Astrocyte of the spinal cord (primary cell): Measurements from ENCODE around the gene RNF113B.

Source experiments
- DNase-seq: peaks from one replicate; pipeline ENCODE4 v3.0.0; 2011; ENCODE audit warnings: low read depth, low spot score
- H3K4me3 ChIP-seq: 2 replicates; pipeline ENCODE4 v1.5.1; 2011; ENCODE audit warnings: low read depth, mild to moderate bottlenecking, low read length, moderate library complexity
- in situ Hi-C: cut with HindIII; loops from 2 replicates; pipeline ENCODE4 v1.10.0; 2017; ENCODE audit warnings: low sequenced_read_pairs
- TF ChIP-seq, protein P1 (sequence below): IDR thresholded peaks from 2 replicates; pipeline ENCODE4 v1.5.1; 2012; ENCODE audit warnings: low read depth, mild to moderate bottlenecking, low read length, inconsistent platforms

RNF113B gene

DNA sequence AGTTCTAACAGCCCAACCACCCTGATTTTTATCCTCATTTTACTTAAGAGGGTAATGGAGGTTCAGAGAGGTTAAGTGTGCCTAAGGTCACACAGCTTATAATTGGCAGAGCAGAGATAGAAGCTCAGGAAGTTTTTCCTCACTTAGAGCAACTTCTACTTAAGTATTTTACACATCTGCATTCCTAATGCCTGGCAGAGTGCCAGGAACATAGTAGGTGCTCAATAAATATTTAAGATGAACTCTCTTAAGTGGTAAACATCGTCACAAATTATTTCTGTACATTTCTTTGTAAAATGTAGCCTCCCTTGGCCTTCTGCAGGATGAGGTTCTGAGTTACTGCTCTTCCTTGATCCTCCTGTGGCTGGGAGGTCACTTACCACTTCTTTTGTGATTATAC lies 19.5 kb downstream of the RNF113B start:
- DNase-seq: no peak
- in situ Hi-C loops: no loop called here
- no peak overlapping the region for H3K4me3 ChIP-seq
- TF ChIP-seq, protein P1, sequence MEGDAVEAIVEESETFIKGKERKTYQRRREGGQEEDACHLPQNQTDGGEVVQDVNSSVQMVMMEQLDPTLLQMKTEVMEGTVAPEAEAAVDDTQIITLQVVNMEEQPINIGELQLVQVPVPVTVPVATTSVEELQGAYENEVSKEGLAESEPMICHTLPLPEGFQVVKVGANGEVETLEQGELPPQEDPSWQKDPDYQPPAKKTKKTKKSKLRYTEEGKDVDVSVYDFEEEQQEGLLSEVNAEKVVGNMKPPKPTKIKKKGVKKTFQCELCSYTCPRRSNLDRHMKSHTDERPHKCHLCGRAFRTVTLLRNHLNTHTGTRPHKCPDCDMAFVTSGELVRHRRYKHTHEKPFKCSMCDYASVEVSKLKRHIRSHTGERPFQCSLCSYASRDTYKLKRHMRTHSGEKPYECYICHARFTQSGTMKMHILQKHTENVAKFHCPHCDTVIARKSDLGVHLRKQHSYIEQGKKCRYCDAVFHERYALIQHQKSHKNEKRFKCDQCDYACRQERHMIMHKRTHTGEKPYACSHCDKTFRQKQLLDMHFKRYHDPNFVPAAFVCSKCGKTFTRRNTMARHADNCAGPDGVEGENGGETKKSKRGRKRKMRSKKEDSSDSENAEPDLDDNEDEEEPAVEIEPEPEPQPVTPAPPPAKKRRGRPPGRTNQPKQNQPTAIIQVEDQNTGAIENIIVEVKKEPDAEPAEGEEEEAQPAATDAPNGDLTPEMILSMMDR: no peak

GRCh38 chr13:98157188-98157587 lies 19.9 kb downstream of the RNF113B start:
- no peak overlapping the region for H3K4me3 ChIP-seq
- in situ Hi-C loops: no loop called here
- TF ChIP-seq, protein P1: no peak
- no peak for DNase-seq

GRCh38 chr13:98156259-98156658 lies 20.8 kb downstream of the RNF113B start:
- in situ Hi-C loops: no loop called here
- TF ChIP-seq, protein P1: no peak
- H3K4me3 ChIP-seq: no peak overlapping the region
- DNase-seq: no peak

DNA sequence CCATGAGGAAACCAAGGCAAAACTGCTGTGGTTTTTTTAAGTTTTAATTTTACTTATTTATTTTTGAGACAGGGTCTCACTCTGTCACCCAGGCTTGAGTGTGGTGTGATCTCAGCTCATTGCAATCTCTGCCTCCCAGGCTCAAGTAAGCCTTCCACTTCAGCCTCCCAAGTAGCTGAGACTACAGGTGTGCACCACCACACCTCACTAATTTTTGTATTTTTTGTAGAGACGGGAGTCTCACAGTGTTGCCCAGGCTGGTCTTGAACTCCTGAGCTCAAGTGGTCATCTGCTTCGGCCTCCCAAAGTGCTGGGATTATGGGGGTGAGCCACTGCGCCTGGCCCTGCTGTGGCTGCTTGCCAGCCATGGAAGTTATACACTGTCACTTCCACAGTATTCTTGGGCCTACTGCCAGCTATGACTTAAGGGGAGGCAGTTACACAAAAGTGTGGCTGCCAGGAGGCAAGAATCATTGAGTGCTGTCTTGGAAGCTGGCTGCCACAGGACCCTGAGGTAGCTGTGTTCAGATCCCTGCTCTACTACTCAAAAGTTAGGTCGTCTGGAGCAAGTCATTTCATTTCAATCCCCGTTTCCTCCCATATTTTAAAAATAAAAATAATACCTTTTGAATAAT lies 21.5 kb downstream of the RNF113B start:
- peak; percentile 67 for DNase-seq
- TF ChIP-seq, protein P1: no peak
- in situ Hi-C loops: no loop called here
- H3K4me3 ChIP-seq: no peak overlapping the region

DNA sequence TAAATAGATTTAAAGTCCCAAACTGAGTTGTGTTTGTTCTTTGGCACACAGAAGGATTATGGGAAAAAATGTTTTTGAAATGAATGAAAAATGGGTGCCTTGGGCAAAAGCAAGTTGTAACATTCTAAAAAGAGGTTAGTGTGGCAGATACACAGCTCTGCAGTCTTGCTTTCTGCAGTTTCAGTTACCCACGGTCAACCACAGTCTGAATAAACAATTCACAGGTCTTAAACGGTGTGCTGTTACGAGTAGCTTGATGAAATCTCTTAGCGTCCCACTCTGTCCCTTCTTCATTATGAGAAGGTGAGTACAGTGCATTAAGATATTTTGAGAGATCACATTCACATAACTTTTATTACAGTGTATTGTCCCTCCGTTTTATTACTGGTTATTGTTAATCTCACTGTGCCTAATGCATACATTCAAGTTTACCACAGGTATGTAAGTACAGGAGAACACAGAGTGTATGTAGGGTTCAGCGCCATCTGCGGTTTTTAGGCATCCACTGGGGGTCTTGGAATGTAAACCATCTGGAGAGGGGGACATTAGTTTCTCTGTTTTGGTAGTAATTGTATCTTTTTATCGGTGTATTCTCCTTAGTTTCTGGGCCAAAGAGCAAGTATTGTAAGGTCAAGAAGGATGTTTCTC lies 26.1 kb downstream of the RNF113B start:
- H3K4me3 ChIP-seq: no peak overlapping the region
- TF ChIP-seq, protein P1: no peak
- no peak for DNase-seq
- in situ Hi-C loops: no loop called here

GRCh38 chr13:98147521-98147920 lies 29.5 kb downstream of the RNF113B start:
- TF ChIP-seq, protein P1: no peak
- H3K4me3 ChIP-seq: no peak overlapping the region
- peak; percentile 13 for DNase-seq
- in situ Hi-C loops: no loop called here
